Activated CD4-positive, CD25-positive, alpha-beta regulatory T cell treated with anti-CD3 and anti-CD28 coated beads, Interleukin-2, amount 50 U/mL, for 24 hours (primary cell): ENCODE data around the gene CHRNA7.
"Not testable (repeated sequence)": the region's sequence is repeated elsewhere in the genome, so short reads cannot be mapped to it uniquely, and the experiment has no call there.

Experiments used
- ATAC-seq, 2 donors: fragments of 150-1000 bp; cut with Tn5 transposase; one replicate each; pipeline ENCODE4 v1.10.0; 2021; ENCODE audit warnings: mild to moderate bottlenecking in 1 of 2, moderate library complexity in 1 of 2

CHRNA7 gene

GRCh38 chr15:32196206-32196605 is 165.9 kb downstream of the CHRNA7 start:
- not testable (repeated sequence) for ATAC-seq

GRCh38 chr15:32198938-32199337 is 168.6 kb downstream of the CHRNA7 start:
- ATAC-seq, result not testable (repeated sequence)

- not testable (repeated sequence) for ATAC-seq
Measured at GRCh38 chr15:32209081-32209480, 178.8 kb downstream of the CHRNA7 start.

DNA sequence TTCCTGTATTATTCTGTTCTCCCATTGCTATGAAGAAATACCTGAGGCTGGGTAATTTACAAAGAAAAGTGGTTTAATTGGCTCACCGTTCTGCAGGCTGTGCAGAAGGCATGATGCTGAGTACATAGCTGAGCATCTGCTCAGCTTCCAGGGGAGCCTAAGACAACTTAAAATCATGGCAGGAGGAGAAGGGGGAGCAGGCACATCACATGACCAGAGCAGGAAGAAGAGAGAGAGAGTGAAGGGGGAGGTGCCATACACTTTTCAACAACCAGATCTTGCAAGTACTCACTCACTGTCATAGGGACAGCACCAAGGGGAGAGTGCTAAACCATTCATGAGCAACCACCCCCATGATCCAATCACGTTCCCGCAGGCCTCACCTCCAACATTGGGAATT is 188.4 kb downstream of the CHRNA7 start:
- ATAC-seq, result no peak
